ENCODE measurements around the gene NOVA2.
"Not testable (repeated sequence)": the region's sequence is repeated elsewhere in the genome, so short reads cannot be mapped to it uniquely, and the experiment has no call there.

The NOVA2 gene

GRCh38 chr19:45899919-45900589, 73.6 kb downstream of the NOVA2 start:
- Histone ChIP-seq H2AFZ (ENCODE audit: low read depth) (no peak overlapping the region), H3K4me1 (ENCODE audit: low read depth, poor library complexity, severe bottlenecking) (peaks cover 16% of the 10 kb centered on the region), H3K4me2 (no peak overlapping the region), H3K27ac (no peak overlapping the region), H4K20me1 (ENCODE audit: insufficient read depth) (no peaks in the 10 kb centered on the region), H3K79me2 (ENCODE audit: insufficient read depth, low read depth) (no peaks in the 10 kb centered on the region), H3K4me3 (IDR thresholded peaks at IDR 0.05; ENCODE audit: insufficient read depth, low read depth, low read length) (no peak overlapping the region), H3K27me3 (ENCODE audit: insufficient read depth, low read depth) (no peaks in the 10 kb centered on the region), H3K36me3 (ENCODE audit: insufficient read depth) (no peaks in the 10 kb centered on the region), H3K9ac (no peak overlapping the region)
- TF ChIP-seq CTCF (conservative IDR thresholded peaks at IDR 0.05; ENCODE audit: low read depth, low read length) = no peak

GRCh38 chr19:45899253-45899652, 74.4 kb downstream of the NOVA2 start:
- Histone ChIP-seq H3K4me3 (IDR thresholded peaks at IDR 0.05; ENCODE audit: insufficient read depth, low read depth, low read length) (no peak overlapping the region), H3K4me1 (ENCODE audit: low read depth, poor library complexity, severe bottlenecking) (peaks cover 16% of the 10 kb centered on the region), H3K36me3 (ENCODE audit: insufficient read depth) (no peaks in the 10 kb centered on the region), H3K79me2 (ENCODE audit: insufficient read depth, low read depth) (no peaks in the 10 kb centered on the region), H4K20me1 (ENCODE audit: insufficient read depth) (no peaks in the 10 kb centered on the region), H3K9ac (no peak overlapping the region), H3K27ac (no peak overlapping the region), H2AFZ (ENCODE audit: low read depth) (no peak overlapping the region), H3K4me2 (no peak overlapping the region), H3K27me3 (ENCODE audit: insufficient read depth, low read depth) (no peaks in the 10 kb centered on the region)
- TF ChIP-seq CTCF (conservative IDR thresholded peaks at IDR 0.05; ENCODE audit: low read depth, low read length) = no peak

- Histone ChIP-seq H2AFZ (ENCODE audit: low read depth) (no peak overlapping the region), H3K4me3 (IDR thresholded peaks at IDR 0.05; ENCODE audit: insufficient read depth, low read depth, low read length) (no peak overlapping the region), H3K4me2 (no peak overlapping the region), H3K27ac (no peak overlapping the region), H3K79me2 (ENCODE audit: insufficient read depth, low read depth) (no peaks in the 10 kb centered on the region), H3K9ac (no peak overlapping the region), H3K27me3 (ENCODE audit: insufficient read depth, low read depth) (no peaks in the 10 kb centered on the region), H3K36me3 (ENCODE audit: insufficient read depth) (no peaks in the 10 kb centered on the region), H3K4me1 (ENCODE audit: low read depth, poor library complexity, severe bottlenecking) (peaks cover 22% of the 10 kb centered on the region), H4K20me1 (ENCODE audit: insufficient read depth) (no peaks in the 10 kb centered on the region)
- no peak for TF ChIP-seq CTCF (conservative IDR thresholded peaks at IDR 0.05; ENCODE audit: low read depth, low read length)
Observed at GRCh38 chr19:45897261-45897812, 76.3 kb downstream of the NOVA2 start.

GRCh38 chr19:45895983-45896599, 77.6 kb downstream of the NOVA2 start:
- not testable (repeated sequence) for H3K4me2 ChIP-seq; H3K36me3 ChIP-seq (ENCODE audit: insufficient read depth); H2AFZ ChIP-seq (ENCODE audit: low read depth); H4K20me1 ChIP-seq (ENCODE audit: insufficient read depth); H3K27me3 ChIP-seq (ENCODE audit: insufficient read depth, low read depth); H3K4me3 ChIP-seq (IDR thresholded peaks at IDR 0.05; ENCODE audit: insufficient read depth, low read depth, low read length); H3K9ac ChIP-seq; H3K79me2 ChIP-seq (ENCODE audit: insufficient read depth, low read depth); H3K27ac ChIP-seq
- peaks cover 18% of the 10 kb centered on the region for H3K4me1 ChIP-seq (ENCODE audit: low read depth, poor library complexity, severe bottlenecking)

- H3K36me3 ChIP-seq (ENCODE audit: insufficient read depth) = no peaks in the 10 kb centered on the region
- H3K79me2 ChIP-seq (ENCODE audit: insufficient read depth, low read depth) = no peaks in the 10 kb centered on the region
- no peak overlapping the region for H2AFZ ChIP-seq (ENCODE audit: low read depth)
- no peak for TF ChIP-seq CTCF (conservative IDR thresholded peaks at IDR 0.05; ENCODE audit: low read depth, low read length)
- no peak overlapping the region for H3K4me3 ChIP-seq (IDR thresholded peaks at IDR 0.05; ENCODE audit: insufficient read depth, low read depth, low read length)
- peaks cover 12% of the 10 kb centered on the region for H3K4me1 ChIP-seq (ENCODE audit: low read depth, poor library complexity, severe bottlenecking)
- H3K27ac ChIP-seq = no peak overlapping the region
- no peaks in the 10 kb centered on the region for H3K27me3 ChIP-seq (ENCODE audit: insufficient read depth, low read depth)
- H4K20me1 ChIP-seq (ENCODE audit: insufficient read depth) = no peaks in the 10 kb centered on the region
- no peak overlapping the region for H3K9ac ChIP-seq
- H3K4me2 ChIP-seq = no peak overlapping the region
Observed at GRCh38 chr19:45895519-45895972, 78.1 kb downstream of the NOVA2 start.
